NCI-H2227 treated with DMSO at 0.1 percent for 48 hours (cell line): Measurements from ENCODE around the gene CISD2.
"Not testable (repeated sequence)": the region's sequence is repeated elsewhere in the genome, so short reads cannot be mapped to it uniquely, and the experiment has no call there.

Experiments
- DNase-seq: peaks from one replicate; lab custom pipeline; 2025; lab: John Stamatoyannopoulos, UW

Gene CISD2

GRCh38 chr4:102850370-102850769, 18.4 kb upstream of the CISD2 start:
- DNase-seq, result no peak

- no peak for DNase-seq
Observed at GRCh38 chr4:102858828-102859464, 9.8 kb upstream of the CISD2 start.

- no peak for DNase-seq
Observed at GRCh38 chr4:102860611-102861324, 8.0 kb upstream of the CISD2 start.

GRCh38 chr4:102862016-102862415, 6.8 kb upstream of the CISD2 start:
- no peak for DNase-seq

GRCh38 chr4:102862747-102863146, 6.0 kb upstream of the CISD2 start:
- DNase-seq, result no peak

- not testable (repeated sequence) for DNase-seq
Observed at GRCh38 chr4:102865327-102865726, 3.5 kb upstream of the CISD2 start.

GRCh38 chr4:102867278-102868152, 1.3 kb upstream of the CISD2 start:
- no peak for DNase-seq

- DNase-seq, result no peak
Observed at GRCh38 chr4:102868153-102868780, 525 bp upstream of the CISD2 start.

GRCh38 chr4:102869569-102870197, 891 bp downstream of the CISD2 start:
- no peak for DNase-seq

- no peak for DNase-seq
Observed at GRCh38 chr4:102871772-102872171, 3.0 kb downstream of the CISD2 start.

GRCh38 chr4:102877477-102878106, 8.8 kb downstream of the CISD2 start:
- not testable (repeated sequence) for DNase-seq

- not testable (repeated sequence) for DNase-seq
Observed at GRCh38 chr4:102878349-102878748, 9.6 kb downstream of the CISD2 start.

- no peak for DNase-seq
Observed at GRCh38 chr4:102878901-102879300, 10.1 kb downstream of the CISD2 start.

- no peak for DNase-seq
Observed at GRCh38 chr4:102881343-102881742, 12.6 kb downstream of the CISD2 start.

GRCh38 chr4:102883278-102883677, 14.5 kb downstream of the CISD2 start:
- no peak for DNase-seq

GRCh38 chr4:102888570-102888969, 19.8 kb downstream of the CISD2 start:
- DNase-seq, result not testable (repeated sequence)

GRCh38 chr4:102889866-102890265, 21.1 kb downstream of the CISD2 start:
- DNase-seq, result not testable (repeated sequence)

GRCh38 chr4:102896547-102896946, 27.8 kb downstream of the CISD2 start:
- DNase-seq, result not testable (repeated sequence)

GRCh38 chr4:102897610-102898009, 28.8 kb downstream of the CISD2 start:
- not testable (repeated sequence) for DNase-seq

GRCh38 chr4:102901804-102902203, 33.0 kb downstream of the CISD2 start:
- DNase-seq, result no peak

- no peak for DNase-seq
Observed at GRCh38 chr4:102918859-102919258, 50.1 kb downstream of the CISD2 start.
